GM12891 (cell line): Measurements from ENCODE around the gene RGL4.
"Not testable (repeated sequence)": the region's sequence is repeated elsewhere in the genome, so short reads cannot be mapped to it uniquely, and the experiment has no call there.

Experiments used
- PAX5 ChIP-seq: IDR thresholded peaks from 2 replicates; pipeline ENCODE4 v1.6.1; 2011; ENCODE audit warnings: low read length, moderate library complexity, mild to moderate bottlenecking; ENCODE audit not compliant: insufficient read depth, severe bottlenecking
- POLR2A ChIP-seq: IDR thresholded peaks from 2 replicates; pipeline ENCODE4 v1.6.1; 2011; ENCODE audit warnings: low read depth, low read length, control low read depth
- POLR2AphosphoS5 ChIP-seq: IDR thresholded peaks from 2 replicates; pipeline ENCODE4 v1.6.1; 2011; ENCODE audit warnings: low read depth, low read length, control low read depth
- POU2F2 ChIP-seq: IDR thresholded peaks from 2 replicates; pipeline ENCODE4 v1.6.1; 2011; ENCODE audit warnings: low read depth, mild to moderate bottlenecking, control low read depth, low read length, moderate library complexity
- SPI1 ChIP-seq: IDR thresholded peaks from 2 replicates; pipeline ENCODE4 v1.6.1; 2011; ENCODE audit warnings: low read depth, low read length, control low read depth
- TAF1 ChIP-seq: IDR thresholded peaks from 2 replicates; pipeline ENCODE4 v1.6.1; 2011; ENCODE audit warnings: low read depth, low read length, control low read depth

DNA sequence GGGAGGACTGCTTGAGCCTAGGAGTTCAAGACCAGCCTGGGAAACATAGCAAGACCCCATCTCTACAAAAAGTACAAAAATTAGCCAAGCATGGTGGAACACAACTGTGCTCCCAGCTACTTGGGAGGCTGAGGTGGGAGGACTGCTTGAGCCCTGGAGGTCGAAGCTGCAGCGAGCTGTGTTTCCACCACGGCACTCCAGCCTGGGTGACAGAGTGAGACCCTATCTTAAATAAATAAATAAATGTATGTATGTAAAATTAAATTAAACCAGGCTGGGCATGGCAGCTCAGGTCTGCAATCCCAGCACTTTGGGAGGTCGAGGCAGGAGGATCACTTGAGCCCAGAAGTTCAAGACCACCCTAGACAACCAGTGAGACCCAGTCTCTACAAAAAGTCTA lies 30.4 kb upstream of the RGL4 start:
- TF ChIP-seq POLR2AphosphoS5, POLR2A, TAF1, PAX5, SPI1, POU2F2: not testable (repeated sequence)
